ENCODE results near the gene CLASP2.

- TF ChIP-seq CTCF (conservative IDR thresholded peaks at IDR 0.05) (no peak), EZH2 (IDR thresholded peaks at IDR 0.05; ENCODE audit: low read depth) (no peak)
Observed at GRCh38 chr3:33658621-33658990, 59.4 kb downstream of the CLASP2 start.
